ENCODE data around the gene TADA2A. TPM values are rescaled to one million over a fixed set of nuclear protein-coding genes. Genes with fewer than 3 reads are reported as not detected.

Gene TADA2A
- total and polyA plus RNA-seq, 2 experiments from 2014 or later: 8.4 to 18.3 TPM

GRCh38 chr17:37365589-37365988 lies 41.1 kb upstream of the TADA2A start:
- TF ChIP-seq CTCF (IDR thresholded peaks at IDR 0.05; ENCODE audit: poor library complexity) (no peak), EZH2 (IDR thresholded peaks at IDR 0.05; ENCODE audit: borderline replicate concordance) (no peak), EZH2phosphoT487 (IDR thresholded peaks at IDR 0.05; ENCODE audit: low read depth, severe bottlenecking, unreplicated experiment) (no peak)
- 68% methylated on average over 1 of the region's 1 CpG for WGBS (ENCODE audit: low lambda C conversion rate, missing lambda C conversion rate)
- Histone ChIP-seq H4K20me1 (ENCODE audit: insufficient read depth, poor library complexity, severe bottlenecking) (no peaks in the 10 kb centered on the region), H2AFZ (no peak overlapping the region), H3K36me3 (replicated peaks; ENCODE audit: insufficient read depth, low read depth) (no peaks in the 10 kb centered on the region), H3K79me2 (no peaks in the 10 kb centered on the region), H3K9me2 (replicated peaks; ENCODE audit: insufficient read depth) (no peaks in the 10 kb centered on the region), H3K27me3 (no peaks in the 10 kb centered on the region), H3K4me3 (no peak overlapping the region), H3K4me1 (ENCODE audit: insufficient read depth) (peaks cover 3% of the 10 kb centered on the region), H3K9me3 (ENCODE audit: low read depth) (no peaks in the 10 kb centered on the region), H3K27ac (no peak overlapping the region), H3K4me2 (no peak overlapping the region)
- DNase-seq (ENCODE audit: low spot score): no peak

- Histone ChIP-seq H3K79me2 (no peaks in the 10 kb centered on the region), H3K4me2 (no peak overlapping the region), H2AFZ (no peak overlapping the region), H3K9me3 (ENCODE audit: low read depth) (no peaks in the 10 kb centered on the region), H3K4me1 (ENCODE audit: insufficient read depth) (no peaks in the 10 kb centered on the region), H3K27me3 (no peaks in the 10 kb centered on the region), H3K9me2 (replicated peaks; ENCODE audit: insufficient read depth) (no peaks in the 10 kb centered on the region), H4K20me1 (ENCODE audit: insufficient read depth, poor library complexity, severe bottlenecking) (no peaks in the 10 kb centered on the region), H3K27ac (no peak overlapping the region), H3K36me3 (replicated peaks; ENCODE audit: insufficient read depth, low read depth) (no peaks in the 10 kb centered on the region), H3K4me3 (no peak overlapping the region)
- no peak for DNase-seq (ENCODE audit: low spot score)
- TF ChIP-seq EZH2 (IDR thresholded peaks at IDR 0.05; ENCODE audit: borderline replicate concordance) (no peak), CTCF (IDR thresholded peaks at IDR 0.05; ENCODE audit: poor library complexity) (no peak)
- 89% methylated on average over 3 of the region's 3 CpGs for WGBS (ENCODE audit: low lambda C conversion rate, missing lambda C conversion rate)
Measured at GRCh38 chr17:37368577-37368976, 38.1 kb upstream of the TADA2A start.

- H3K4me3 ChIP-seq: no peak overlapping the region
- TF ChIP-seq CTCF (IDR thresholded peaks at IDR 0.05; ENCODE audit: poor library complexity) (peak; percentile 99), EZH2 (IDR thresholded peaks at IDR 0.05; ENCODE audit: borderline replicate concordance) (no peak), EZH2phosphoT487 (IDR thresholded peaks at IDR 0.05; ENCODE audit: low read depth, severe bottlenecking, unreplicated experiment) (no peak)
- H3K79me2 ChIP-seq: peaks cover 3% of the 10 kb centered on the region
- H3K27me3 ChIP-seq: no peaks in the 10 kb centered on the region
- H3K36me3 ChIP-seq (replicated peaks; ENCODE audit: insufficient read depth, low read depth): no peaks in the 10 kb centered on the region
- 8% methylated on average over 4 of the region's 4 CpGs for WGBS (ENCODE audit: low lambda C conversion rate, missing lambda C conversion rate)
- H3K9me3 ChIP-seq (ENCODE audit: low read depth): no peaks in the 10 kb centered on the region
- no peaks in the 10 kb centered on the region for H4K20me1 ChIP-seq (ENCODE audit: insufficient read depth, poor library complexity, severe bottlenecking)
- H2AFZ ChIP-seq: no peak overlapping the region
- H3K9me2 ChIP-seq (replicated peaks; ENCODE audit: insufficient read depth): no peaks in the 10 kb centered on the region
- DNase-seq (ENCODE audit: low spot score): peak; percentile 87
- H3K27ac ChIP-seq: no peak overlapping the region
- no peak overlapping the region for H3K4me2 ChIP-seq
- H3K4me1 ChIP-seq (ENCODE audit: insufficient read depth): no peaks in the 10 kb centered on the region
Measured at GRCh38 chr17:37373530-37374159, 33.0 kb upstream of the TADA2A start.
